CD4-positive, alpha-beta memory T cell (primary cell): ENCODE measurements around the gene KIF13A. TPM values are rescaled to one million over a fixed set of nuclear protein-coding genes. Genes with fewer than 3 reads are reported as not detected.

Source experiments
- CTCF ChIA-PET: fragments of 350-600 bp; sonication (Branson Sonifier 250); formaldehyde crosslinking; loops from one replicate; lab custom pipeline; 2021; ENCODE audit warnings: inconsistent platforms; ENCODE audit not compliant: partially characterized antibody; lab: Charles Lee
- POLR2A ChIA-PET: fragments of 350-600 bp; sonication (Branson Sonifier 250); formaldehyde crosslinking; loops from one replicate; lab custom pipeline; 2021; ENCODE audit not compliant: partially characterized antibody; lab: Charles Lee
- DNase-seq, 5 donors: peaks; one replicate each; pipeline versions ENCODE4 v3.0.0 to v3.0.0-alpha.2; 2020 to 2022; ENCODE audit warnings: mixed read lengths in 1 of 5
- H3K27ac ChIP-seq: one replicate; pipeline ENCODE4 v1.7.0; 2013; ENCODE audit warnings: low read depth, low read length
- H3K27me3 ChIP-seq: 2 replicates; pipeline ENCODE4 v1.7.0; 2013; ENCODE audit warnings: mild to moderate bottlenecking, low read length, moderate library complexity; ENCODE audit not compliant: insufficient read depth
- H3K36me3 ChIP-seq: 2 replicates; pipeline ENCODE4 v1.7.0; 2013; ENCODE audit warnings: mild to moderate bottlenecking, low read length, moderate library complexity; ENCODE audit not compliant: insufficient read depth
- H3K4me1 ChIP-seq: 2 replicates; pipeline ENCODE4 v1.7.0; 2013; ENCODE audit warnings: mild to moderate bottlenecking, low read length, moderate library complexity; ENCODE audit not compliant: insufficient read depth
- H3K4me3 ChIP-seq, 2 donors: one replicate each; pipeline ENCODE4 v1.7.0; 2013; ENCODE audit warnings: low read length in 2 of 2, mild to moderate bottlenecking in 1 of 2
- H3K9me3 ChIP-seq, 2 donors: one replicate each; pipeline ENCODE4 v1.7.0; 2013; ENCODE audit warnings: low read length in 2 of 2, control low read depth in 1 of 2; ENCODE audit not compliant: control insufficient read depth in 1 of 2
- H3K27ac Mint-ChIP-seq, 7 donors: one replicate each; pipeline ENCODE4 v1.8.0; 2020 to 2021; ENCODE audit warnings: mixed read lengths in 7 of 7, mild to moderate bottlenecking in 6 of 7, inconsistent platforms in 3 of 7, moderate library complexity in 3 of 7
- H3K27me3 Mint-ChIP-seq, 2 donors: one replicate each; pipeline ENCODE4 v1.8.0; 2020 to 2021; ENCODE audit warnings: mixed read lengths in 2 of 2
- H3K36me3 Mint-ChIP-seq, 2 donors: one replicate each; pipeline ENCODE4 v1.8.0; 2020 to 2021; ENCODE audit warnings: mixed read lengths in 2 of 2, inconsistent platforms in 1 of 2, mild to moderate bottlenecking in 1 of 2
- H3K4me1 Mint-ChIP-seq, 4 donors: one replicate each; pipeline ENCODE4 v1.8.0; 2020 to 2021; ENCODE audit warnings: mixed read lengths in 4 of 4, mild to moderate bottlenecking in 1 of 4
- H3K4me3 Mint-ChIP-seq, 8 donors: one replicate each; pipeline ENCODE4 v1.8.0; 2020 to 2021; ENCODE audit warnings: mixed read lengths in 8 of 8, mild to moderate bottlenecking in 7 of 8, moderate library complexity in 6 of 8, inconsistent platforms in 3 of 8
- H3K9me3 Mint-ChIP-seq, 8 donors: one replicate each; pipeline ENCODE4 v1.8.0; 2020 to 2021; ENCODE audit warnings: mixed read lengths in 8 of 8, mild to moderate bottlenecking in 5 of 8, inconsistent platforms in 3 of 8, moderate library complexity in 1 of 8
- intact Hi-C: fragments of 100-400 bp; cut with micrococcal nuclease; formaldehyde crosslinking; loops from one replicate; pipeline ENCODE4 v1.15.1; 2023
- polyA plus RNA-seq, 2 donors: library from polyadenylated mRNA; unstranded; fragments of 300-500 nt; fragmentation: Illumina TruSeq; gene quantifications; one replicate each; pipeline ENCODE4 v1.2.3, GENCODE V29; 2021
- total RNA-seq, 2 experiments: library from RNA; stranded (reverse); gene quantifications; one replicate each; pipeline ENCODE4 v1.2.3, GENCODE V29; 2021

Gene KIF13A
- total and polyA plus RNA-seq, 4 experiments from 2014 or later, result 0.61 to 1.7 (median 1.5) TPM; not detected in 1

DNA sequence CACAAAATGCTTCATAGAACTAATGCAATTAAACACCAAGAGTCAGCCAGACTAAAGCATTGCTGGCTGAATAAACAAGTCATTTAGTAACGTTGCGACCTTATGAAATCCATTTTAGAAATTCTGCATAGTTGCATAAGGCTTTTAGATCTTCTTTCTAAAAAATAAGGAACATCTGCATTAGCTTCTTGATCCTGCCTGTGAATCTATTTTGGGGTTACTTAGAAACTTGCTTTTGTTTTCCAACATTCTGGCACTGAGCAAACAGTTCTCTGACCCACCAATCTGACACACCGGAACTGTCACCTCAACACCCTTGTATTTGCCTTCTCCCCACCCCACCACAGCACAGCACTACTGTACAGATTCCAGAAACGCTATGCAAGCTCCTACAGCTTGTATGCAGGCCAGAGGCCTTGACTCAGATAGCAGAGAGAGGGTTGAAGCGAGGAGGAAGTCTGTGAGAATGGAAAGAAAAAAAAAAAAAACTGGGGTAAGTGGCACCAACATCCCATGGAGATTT is 55.0 kb downstream of the KIF13A start:
- Mint-ChIP-seq H3K4me3 (no peak overlapping the region), H3K36me3 (no peaks in the 10 kb centered on the region), H3K9me3 (peaks cover 0 to 2% (median 0%) of the 10 kb centered on the region in 8 donors), H3K4me1 (no peaks in the 10 kb centered on the region), H3K27me3 (peaks cover 4 to 14% of the 10 kb centered on the region in 2 donors), H3K27ac (no peak overlapping the region)
- Histone ChIP-seq H3K9me3 (no peaks in the 10 kb centered on the region), H3K4me3 (no peak overlapping the region), H3K27ac (no peak overlapping the region), H3K4me1 (peaks cover 4% of the 10 kb centered on the region), H3K27me3 (no peaks in the 10 kb centered on the region), H3K36me3 (no peaks in the 10 kb centered on the region)
- intact Hi-C loops, result no loop called here
- DNase-seq, result no peak
- CTCF ChIA-PET, result no interaction called here
- POLR2A ChIA-PET, result no interaction called here

- Histone ChIP-seq H3K9me3 (no peaks in the 10 kb centered on the region), H3K36me3 (no peaks in the 10 kb centered on the region), H3K4me3 (no peak overlapping the region), H3K27ac (no peak overlapping the region), H3K27me3 (no peaks in the 10 kb centered on the region), H3K4me1 (peaks cover 4% of the 10 kb centered on the region)
- POLR2A ChIA-PET, result no interaction called here
- CTCF ChIA-PET, result no interaction called here
- intact Hi-C loops, result no loop called here
- no peak overlapping the region for H3K27ac Mint-ChIP-seq
- DNase-seq, result no peak
- no peak overlapping the region for H3K4me3 Mint-ChIP-seq
- H3K9me3 Mint-ChIP-seq, result peaks cover 0 to 2% (median 0%) of the 10 kb centered on the region in 8 donors
- H3K36me3 Mint-ChIP-seq, result no peaks in the 10 kb centered on the region
- H3K4me1 Mint-ChIP-seq, result no peaks in the 10 kb centered on the region
- H3K27me3 Mint-ChIP-seq, result peaks cover 4 to 14% of the 10 kb centered on the region in 2 donors
Measured at GRCh38 chr6:17931227-17931626, 56.2 kb downstream of the KIF13A start.

- Mint-ChIP-seq H3K27me3 (peaks cover 4 to 14% of the 10 kb centered on the region in 2 donors), H3K4me3 (no peak overlapping the region), H3K4me1 (no peaks in the 10 kb centered on the region), H3K36me3 (no peaks in the 10 kb centered on the region), H3K27ac (no peak overlapping the region), H3K9me3 (peaks cover 0 to 2% (median 0%) of the 10 kb centered on the region in 8 donors)
- DNase-seq, result no peak
- H3K4me1 ChIP-seq, result no peaks in the 10 kb centered on the region
- CTCF ChIA-PET, result no interaction called here
- H3K27ac ChIP-seq, result no peak overlapping the region
- no peaks in the 10 kb centered on the region for H3K27me3 ChIP-seq
- intact Hi-C loops, result no loop called here
- H3K36me3 ChIP-seq, result no peaks in the 10 kb centered on the region
- H3K4me3 ChIP-seq, result no peak overlapping the region
- POLR2A ChIA-PET, result no interaction called here
- no peaks in the 10 kb centered on the region for H3K9me3 ChIP-seq
Measured at GRCh38 chr6:17930321-17930993, 57.0 kb downstream of the KIF13A start.

DNA sequence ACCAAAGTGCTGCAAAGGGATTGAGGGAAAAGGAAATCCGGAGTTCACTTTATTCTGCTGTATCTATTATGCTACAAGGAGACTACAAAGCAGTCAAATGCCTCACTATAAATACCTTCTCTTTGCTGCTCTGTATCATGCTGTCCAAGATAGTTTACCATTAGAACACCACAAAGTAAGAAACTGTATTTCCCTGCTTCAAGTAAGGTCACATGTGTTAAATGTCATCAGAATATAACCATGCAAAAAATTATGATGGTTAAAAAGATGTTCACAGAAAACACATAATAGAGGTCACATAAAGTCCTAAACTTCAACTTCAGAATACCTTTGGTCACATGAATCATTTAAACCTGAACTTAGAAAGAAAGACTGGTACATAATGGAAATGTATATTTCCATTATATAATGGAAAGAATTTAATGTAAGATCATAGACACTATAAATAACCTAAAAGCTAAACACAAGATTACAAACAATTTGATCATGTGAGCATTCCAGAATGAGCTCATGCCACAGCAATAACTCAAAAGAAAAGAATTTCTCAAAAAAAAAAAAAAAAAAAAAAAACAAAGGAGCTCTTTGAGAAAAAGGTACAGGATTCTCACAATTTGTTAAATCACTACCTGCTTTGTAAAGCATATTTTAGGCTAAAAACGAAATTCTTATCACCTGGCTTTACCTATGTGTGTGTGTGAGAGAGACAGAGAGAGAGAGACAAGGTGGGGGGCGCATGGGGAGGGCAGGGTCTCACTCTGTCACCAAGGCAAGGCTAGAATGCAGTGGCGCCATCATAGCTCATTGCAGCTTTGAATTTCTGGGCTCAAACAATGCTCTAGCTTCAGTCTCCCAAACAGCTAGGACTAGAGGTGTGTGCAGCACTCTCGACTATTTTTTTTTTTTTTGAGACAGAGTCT is 58.7 kb downstream of the KIF13A start:
- CTCF ChIA-PET, result interaction anchor here (0.8 kb wide), 1 partner anchor 14 kb away, joined by 4 read pairs; no protein-coding TSS in a partner anchor
- H3K36me3 Mint-ChIP-seq, result no peaks in the 10 kb centered on the region
- POLR2A ChIA-PET, result no interaction called here

DNA sequence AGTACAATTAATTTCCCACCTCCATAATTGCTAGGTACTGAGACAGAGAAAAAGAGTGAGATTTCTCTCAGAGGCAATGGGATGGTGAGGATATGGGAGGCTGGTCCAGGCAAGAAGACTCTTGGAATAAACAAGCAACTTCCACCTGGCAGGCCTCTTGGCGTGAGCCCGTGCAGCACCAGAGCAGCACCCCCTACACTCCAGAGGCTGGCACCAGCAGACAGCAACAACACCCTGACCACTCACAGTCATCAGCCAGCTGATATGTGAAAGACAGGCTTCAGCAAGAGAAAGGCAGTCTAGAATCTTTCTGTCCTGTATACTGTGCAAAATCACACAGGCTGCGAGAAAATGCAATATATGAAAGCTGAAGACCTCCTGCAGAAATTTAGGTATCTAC is 59.7 kb downstream of the KIF13A start:
- Mint-ChIP-seq H3K4me1 (no peaks in the 10 kb centered on the region), H3K36me3 (no peaks in the 10 kb centered on the region), H3K9me3 (peaks cover 0 to 2% (median 0%) of the 10 kb centered on the region in 8 donors), H3K27me3 (peaks cover 2 to 8% of the 10 kb centered on the region in 2 donors), H3K27ac (no peak overlapping the region), H3K4me3 (no peak overlapping the region)
- POLR2A ChIA-PET, result no interaction called here
- no peak overlapping the region for H3K4me3 ChIP-seq
- no peaks in the 10 kb centered on the region for H3K9me3 ChIP-seq
- no peaks in the 10 kb centered on the region for H3K36me3 ChIP-seq
- no peaks in the 10 kb centered on the region for H3K4me1 ChIP-seq
- CTCF ChIA-PET, result no interaction called here
- no peak overlapping the region for H3K27ac ChIP-seq
- intact Hi-C loops, result no loop called here
- no peaks in the 10 kb centered on the region for H3K27me3 ChIP-seq
- no peak for DNase-seq

More for the DNA sequence above, 58.7 kb downstream of the KIF13A start:
- no peak overlapping the region for H3K4me3 Mint-ChIP-seq
- Histone ChIP-seq H3K36me3 (no peaks in the 10 kb centered on the region), H3K4me3 (no peak overlapping the region), H3K4me1 (no peaks in the 10 kb centered on the region), H3K9me3 (no peaks in the 10 kb centered on the region), H3K27ac (no peak overlapping the region), H3K27me3 (no peaks in the 10 kb centered on the region)
- no peak for DNase-seq
- H3K27ac Mint-ChIP-seq, result no peak overlapping the region
- peaks cover 4 to 10% of the 10 kb centered on the region in 2 donors for H3K27me3 Mint-ChIP-seq
- intact Hi-C loops, result no loop called here
- H3K4me1 Mint-ChIP-seq, result no peaks in the 10 kb centered on the region
- peaks cover 0 to 2% (median 0%) of the 10 kb centered on the region in 8 donors for H3K9me3 Mint-ChIP-seq

DNA sequence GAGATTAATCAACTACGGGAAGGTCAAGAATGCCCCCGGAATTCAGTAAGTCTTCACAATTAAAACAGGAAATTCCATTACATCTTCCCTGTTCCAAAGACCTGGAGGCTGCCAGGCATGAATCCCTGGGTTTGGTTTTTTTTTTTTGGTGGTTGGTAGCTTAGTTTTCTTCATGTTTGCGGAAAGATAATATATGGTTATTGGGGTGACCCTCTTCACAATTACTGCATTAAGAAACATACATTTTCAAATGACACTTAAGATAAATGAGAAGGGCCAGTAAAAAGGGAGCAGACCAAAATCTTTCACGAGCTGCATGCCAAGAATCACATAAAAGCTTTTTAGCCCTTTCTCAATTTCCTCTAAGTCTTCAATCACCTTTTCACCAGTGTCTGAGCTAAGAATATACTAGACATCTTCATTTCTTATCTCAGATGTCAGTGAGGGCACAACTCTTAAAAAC is 64.0 kb downstream of the KIF13A start:
- Mint-ChIP-seq H3K36me3 (no peaks in the 10 kb centered on the region), H3K9me3 (peaks cover 0 to 2% (median 0%) of the 10 kb centered on the region in 8 donors), H3K27ac (no peak overlapping the region), H3K4me3 (no peak overlapping the region), H3K27me3 (no peaks in the 10 kb centered on the region), H3K4me1 (no peaks in the 10 kb centered on the region)
- CTCF ChIA-PET, result no interaction called here
- Histone ChIP-seq H3K9me3 (no peaks in the 10 kb centered on the region), H3K36me3 (no peaks in the 10 kb centered on the region), H3K4me1 (no peaks in the 10 kb centered on the region), H3K27me3 (no peaks in the 10 kb centered on the region), H3K27ac (no peak overlapping the region), H3K4me3 (no peak overlapping the region)
- intact Hi-C loops, result no loop called here
- POLR2A ChIA-PET, result no interaction called here
- no peak for DNase-seq

DNA sequence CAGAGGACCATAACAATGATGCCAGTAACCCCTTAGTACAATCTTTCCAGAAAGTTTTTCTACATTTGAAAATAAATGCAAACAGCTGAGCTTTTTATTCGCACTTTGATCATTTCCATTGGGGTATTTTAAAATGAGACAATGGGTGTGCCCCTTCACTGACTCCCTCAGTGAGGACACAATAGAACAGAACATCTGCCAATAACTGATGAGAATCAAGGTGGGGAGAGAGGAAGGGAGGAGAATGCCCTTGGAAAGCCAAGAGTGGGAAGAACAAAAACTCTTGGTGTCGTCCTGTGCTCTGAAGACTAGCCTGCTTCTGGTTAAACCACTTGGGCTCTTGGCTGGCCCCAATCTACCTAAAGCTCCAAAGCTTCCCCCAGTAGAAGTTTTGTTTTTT is 66.0 kb downstream of the KIF13A start:
- H3K9me3 ChIP-seq, result no peaks in the 10 kb centered on the region
- H3K36me3 Mint-ChIP-seq, result no peaks in the 10 kb centered on the region
- no peak overlapping the region for H3K4me3 Mint-ChIP-seq
- no peaks in the 10 kb centered on the region for H3K27me3 ChIP-seq
- H3K36me3 ChIP-seq, result no peaks in the 10 kb centered on the region
- no peaks in the 10 kb centered on the region for H3K4me1 ChIP-seq
- H3K9me3 Mint-ChIP-seq, result no peaks in the 10 kb centered on the region
- no peaks in the 10 kb centered on the region for H3K4me1 Mint-ChIP-seq
- ChIA-PET CTCF (no interaction called here), POLR2A (no interaction called here)
- no peak overlapping the region for H3K4me3 ChIP-seq
- DNase-seq, result no peak
- H3K27ac Mint-ChIP-seq, result no peak overlapping the region
- intact Hi-C loops, result no loop called here
- peaks cover 2 to 5% of the 10 kb centered on the region in 2 donors for H3K27me3 Mint-ChIP-seq
- H3K27ac ChIP-seq, result no peak overlapping the region
